K562 (cell line): ENCODE measurements around the gene TNPO3. TPM values are rescaled to one million over a fixed set of nuclear protein-coding genes. Genes with fewer than 3 reads are reported as not detected.

Experiments used
- NFATC3 ChIP-seq: fragments of 450-650 bp; IDR thresholded peaks from 2 replicates; pipeline ENCODE4 v1.6.1; 2017; ENCODE audit warnings: mild to moderate bottlenecking
- PTTG1 ChIP-seq: fragments of 450-650 bp; IDR thresholded peaks from 2 replicates; pipeline ENCODE4 v1.6.1; 2016; ENCODE audit warnings: low read depth, mild to moderate bottlenecking, missing genetic modification characterization, missing compliant biosample characterization
- SRSF9 ChIP-seq: fragments of 200-400 bp; formaldehyde crosslinking; IDR thresholded peaks from 2 replicates; pipeline ENCODE4 v1.6.1; 2017; ENCODE audit warnings: low read depth, low read length, borderline replicate concordance
- ZBTB40 ChIP-seq, 2 experiments: fragments of 450-650 bp in 1 of 2; sonication (generic) in 1 of 2; formaldehyde crosslinking in 1 of 2; IDR thresholded peaks; 2 replicates each; pipeline versions ENCODE4 v1.7.1 to v1.9.0; 2016 to 2022; ENCODE audit warnings: inconsistent platforms in 1 of 2, mild to moderate bottlenecking in 1 of 2, missing genetic modification reagents in 1 of 2
- polyA plus RNA-seq, 8 experiments: library from polyadenylated mRNA; depleted of rRNA in 4 of 8; stranded (reverse) in 5 of 8; unstranded in 3 of 8; fragments of >200 nt; fragmentation: Nextera tagmentation in 2 of 8; fragmentation: Illumina TruSeq in 1 of 8; extraction: Ambion mirVana in 2 of 8; extraction: Trizol in 1 of 8; gene quantifications; 2 replicates each; pipeline versions ENCODE4 v1.2.1 to v1.2.3, GENCODE V29; 2011 to 2014; ENCODE audit warnings: inconsistent platforms in 1 of 8, missing spikeins in 1 of 8
- total RNA-seq, 7 experiments: library from RNA; depleted of rRNA in 6 of 7; stranded (reverse); fragments of >200 nt in 6 of 7; fragmentation: Illumina TruSeq in 2 of 7; extraction: Trizol in 2 of 7; gene quantifications; 2 replicates each; pipeline versions ENCODE4 v1.2.1 to v1.2.3, GENCODE V29; 2011 to 2021; ENCODE audit warnings: low replicate concordance in 1 of 7

The TNPO3 gene
- total and polyA plus RNA-seq, 9 of the 15 experiments (the other 6 are each of a cell fraction or from before 2014, with no cell fraction given): 35.8 to 125 (median 110) TPM

GRCh38 chr7:129084801-129085551 is 30.1 kb upstream of the TNPO3 start (continued):
- no peak for TF ChIP-seq SRSF9
- 0 out of 2 replicates have a peak, but pooled peaks have one; percentile 36 for TF ChIP-seq ZBTB40 (IDR thresholded peaks at IDR 0.05)
- no peak for TF ChIP-seq ZBTB40 (CRISPR knock-in tag; IDR thresholded peaks at IDR 0.05)
- TF ChIP-seq NFATC3: no peak
- TF ChIP-seq PTTG1 (tag): no peak
